Cardiac muscle cell (in vitro differentiated cells and primary cell): ENCODE measurements around the gene WDR6. TPM values are rescaled to one million over a fixed set of nuclear protein-coding genes. Genes with fewer than 3 reads are reported as not detected.

Source experiments
- DNase-seq, 2 donors: peaks; one replicate each; pipeline versions ENCODE4 v3.0.0 to v3.0.0-alpha.2; 2010 to 2017; ENCODE audit warnings: low read depth in 1 of 2, low spot score in 1 of 2
- H3K27ac ChIP-seq: fragments of 200-600 bp; sonication (generic); 2 replicates; pipeline ENCODE4 v1.5.1; 2016
- H3K27me3 ChIP-seq: fragments of 200-600 bp; sonication (generic); 2 replicates; pipeline ENCODE4 v1.6.0; 2016; ENCODE audit warnings: control low read depth
- H3K36me3 ChIP-seq: fragments of 200-600 bp; sonication (generic); 2 replicates; pipeline ENCODE4 v1.5.1; 2016; ENCODE audit warnings: control low read depth
- H3K4me1 ChIP-seq: fragments of 200-600 bp; sonication (generic); 2 replicates; pipeline ENCODE4 v1.8.1; 2017; ENCODE audit warnings: low read depth, mild to moderate bottlenecking, mixed run types
- H3K4me3 ChIP-seq: fragments of 200-600 bp; sonication (generic); 2 replicates; pipeline ENCODE4 v1.5.1; 2016; ENCODE audit warnings: mild to moderate bottlenecking
- H3K9me3 ChIP-seq: fragments of 200-600 bp; sonication (generic); 2 replicates; pipeline ENCODE4 v1.5.1; 2017; ENCODE audit warnings: low read depth, mild to moderate bottlenecking, control low read depth
- CTCF ChIP-seq: IDR thresholded peaks from 2 replicates; pipeline ENCODE4 v1.5.1; 2012; ENCODE audit warnings: low read depth, mild to moderate bottlenecking, low read length
- polyA plus RNA-seq: library from polyadenylated mRNA; unstranded; fragments of >200 nt; fragmentation: Nextera tagmentation; extraction: Ambion mirVana; gene quantifications from 2 replicates; pipeline ENCODE4 v1.2.1, GENCODE V29; 2016
- total RNA-seq: library from RNA; depleted of rRNA; stranded (reverse); fragments of >200 nt; gene quantifications from 2 replicates; pipeline ENCODE4 v1.2.3, GENCODE V29; 2016

WDR6 gene
- total and polyA plus RNA-seq, 2 experiments from 2014 or later, result 223 to 277 TPM

GRCh38 chr3:49017229-49017970 is 10.2 kb downstream of the WDR6 start:
- Histone ChIP-seq H3K27me3 (no peaks in the 10 kb centered on the region), H3K27ac (peak overlapping the region; percentile 44), H3K4me3 (peak overlapping the region; percentile 82), H3K36me3 (peaks cover 35% of the 10 kb centered on the region), H3K4me1 (peaks cover 10% of the 10 kb centered on the region), H3K9me3 (no peaks in the 10 kb centered on the region)
- DNase-seq, result no peak
- TF ChIP-seq CTCF, result no peak

- DNase-seq, result peak; percentile 64 to 79
- TF ChIP-seq CTCF, result no peak
- Histone ChIP-seq H3K9me3 (no peaks in the 10 kb centered on the region), H3K27ac (peak within 1 kb of the TSS; percentile 44), H3K36me3 (peaks cover 32% of the 10 kb centered on the region), H3K4me3 (peak within 1 kb of the TSS; percentile 82), H3K27me3 (no peaks in the 10 kb centered on the region), H3K4me1 (peaks cover 15% of the 10 kb centered on the region)
Measured at GRCh38 chr3:49017971-49018706, 10.9 kb downstream of the WDR6 start, which contains the start of gene DALRD3. Gene DALRD3, minus strand, starts transcription at chr3:49018580. Its CDS starts 16 bp downstream, at chr3:49018564.

- no peaks in the 10 kb centered on the region for H3K9me3 ChIP-seq
- H3K4me1 ChIP-seq, result peaks cover 15% of the 10 kb centered on the region
- H3K4me3 ChIP-seq, result peak overlapping the region; percentile 82
- peak overlapping the region; percentile 44 for H3K27ac ChIP-seq
- no peak for DNase-seq
- H3K27me3 ChIP-seq, result no peaks in the 10 kb centered on the region
- H3K36me3 ChIP-seq, result peaks cover 27% of the 10 kb centered on the region
- no peak for TF ChIP-seq CTCF
Measured at GRCh38 chr3:49018707-49019006, 11.5 kb downstream of the WDR6 start.

- peaks cover 28% of the 10 kb centered on the region for H3K36me3 ChIP-seq
- DNase-seq, result peak in 1 of 2 donors; percentile 49
- no peak for TF ChIP-seq CTCF
- peak overlapping the region; percentile 96 for H3K27ac ChIP-seq
- H3K4me3 ChIP-seq, result peak overlapping the region; percentile 55
- H3K9me3 ChIP-seq, result no peaks in the 10 kb centered on the region
- H3K4me1 ChIP-seq, result peaks cover 15% of the 10 kb centered on the region
- H3K27me3 ChIP-seq, result no peaks in the 10 kb centered on the region
Measured at GRCh38 chr3:49019941-49020329, 12.7 kb downstream of the WDR6 start.

- DNase-seq, result peak in 1 of 2 donors; percentile 39
- H3K36me3 ChIP-seq, result peaks cover 27% of the 10 kb centered on the region
- H3K4me3 ChIP-seq, result peak overlapping the region; percentile 55
- TF ChIP-seq CTCF, result no peak
- peak overlapping the region; percentile 96 for H3K27ac ChIP-seq
- peaks cover 15% of the 10 kb centered on the region for H3K4me1 ChIP-seq
- H3K27me3 ChIP-seq, result no peaks in the 10 kb centered on the region
- H3K9me3 ChIP-seq, result no peaks in the 10 kb centered on the region
Measured at GRCh38 chr3:49020330-49021212, 13.4 kb downstream of the WDR6 start.
